ENCODE data around the gene TAC4. TPM values are rescaled to one million over a fixed set of nuclear protein-coding genes. Genes with fewer than 3 reads are reported as not detected.
A peak's percentile ranks its signal among the peaks of the same experiment; 100 is the strongest.

TAC4 gene
- not detected in 2 replicates for total RNA-seq (2014; rRNA removed; shearing (Covaris generic))
- not detected in 2 replicates for total RNA-seq (2022)
- Bru-seq, nascent RNA: not detected
- not detected for BruChase-seq, experiment 1, labeled RNA remaining after a 6-hour chase
- percentile 6 among the genes with signal in this experiment for BruChase-seq, experiment 2, labeled RNA remaining after a 2-hour chase
- long read RNA-seq, partial matches to known transcripts: 3 of 4 reads
- long read RNA-seq, other reads (novel, unspliced or antisense): 1 of 4 reads

GRCh38 chr17:49848019-49848473 is at the start of gene TAC4:
Gene TAC4 (minus strand): TSS chr17:49848069. CDS start chr17:49848017, 52 bp downstream.
- H3K9me3 ChIP-seq (ENCODE audit: low read length): no peaks in the 10 kb centered on the region
- no peak within 1 kb of the TSS for H3K27ac ChIP-seq (ENCODE audit: low read depth, low read length, poor library complexity, severe bottlenecking)
- H4K20me1 ChIP-seq (ENCODE audit: insufficient read depth, low read length): no peaks in the 10 kb centered on the region; the same call in 1 of the 2 replicates
- no peaks in the 10 kb centered on the region for H3K36me3 ChIP-seq (ENCODE audit: insufficient read depth, low read length)
- TF ChIP-seq EZH2phosphoT487 (IDR thresholded peaks at IDR 0.05; ENCODE audit: borderline replicate concordance, low read depth, low read length) (no peak), CTCF (conservative IDR thresholded peaks at IDR 0.05; ENCODE audit: low read length) (no peak)
- H3K4me2 ChIP-seq (ENCODE audit: low read length): no peak within 1 kb of the TSS
- H3K4me3 ChIP-seq (ENCODE audit: low read depth, low read length, poor library complexity, severe bottlenecking): no peak within 1 kb of the TSS
- no peaks in the 10 kb centered on the region for H3K79me2 ChIP-seq (ENCODE audit: insufficient read depth, low read depth, low read length)
- POLR2A ChIA-PET: no interaction called here
- no TSS peak for BruUV-seq (replicated peaks)
- intact Hi-C loops (cut with micrococcal nuclease; ENCODE audit: unreplicated experiment): no loop called here
- peaks cover 6% of the 10 kb centered on the region for H3K4me1 ChIP-seq (ENCODE audit: insufficient read depth, low read length, poor library complexity, severe bottlenecking)
- no peaks in the 10 kb centered on the region for H3K9me2 ChIP-seq (ENCODE audit: insufficient read depth, low read length)
- CTCF ChIA-PET (ENCODE audit: unreplicated experiment): no interaction called here
- DNase-seq (ENCODE audit: low spot score): no peak
- no peak within 1 kb of the TSS for H2AFZ ChIP-seq (ENCODE audit: low read length)

- BruUV-seq (replicated peaks): no TSS peak
- Histone ChIP-seq H3K9me2 (ENCODE audit: insufficient read depth, low read length) (no peaks in the 10 kb centered on the region), H2AFZ (ENCODE audit: low read length) (no peak overlapping the region), H3K4me1 (ENCODE audit: insufficient read depth, low read length, poor library complexity, severe bottlenecking) (no peaks in the 10 kb centered on the region), H4K20me1 (ENCODE audit: insufficient read depth, low read length) (no peaks in the 10 kb centered on the region), H3K9me3 (ENCODE audit: low read length) (no peaks in the 10 kb centered on the region), H3K36me3 (ENCODE audit: insufficient read depth, low read length) (no peaks in the 10 kb centered on the region), H3K4me2 (ENCODE audit: low read length) (no peak overlapping the region), H3K27ac (ENCODE audit: low read depth, low read length, poor library complexity, severe bottlenecking) (no peak overlapping the region), H3K79me2 (ENCODE audit: insufficient read depth, low read depth, low read length) (no peaks in the 10 kb centered on the region), H3K4me3 (ENCODE audit: low read depth, low read length, poor library complexity, severe bottlenecking) (no peak overlapping the region)
- ChIA-PET CTCF (ENCODE audit: unreplicated experiment) (no interaction called here), POLR2A (interaction anchor here (0.5 kb wide), 1 partner anchor 703 kb away, joined by 3 read pairs; no protein-coding TSS in a partner anchor)
- TF ChIP-seq EZH2phosphoT487 (IDR thresholded peaks at IDR 0.05; ENCODE audit: borderline replicate concordance, low read depth, low read length) (no peak), CTCF (conservative IDR thresholded peaks at IDR 0.05; ENCODE audit: low read length) (no peak)
- intact Hi-C loops (cut with micrococcal nuclease; ENCODE audit: unreplicated experiment): no loop called here
- DNase-seq (ENCODE audit: low spot score): no peak
Measured at GRCh38 chr17:49896860-49897259, 49.0 kb upstream of the TAC4 start.

- Histone ChIP-seq H3K9me3 (ENCODE audit: low read length) (no peaks in the 10 kb centered on the region), H4K20me1 (ENCODE audit: insufficient read depth, low read length) (no peaks in the 10 kb centered on the region), H3K79me2 (ENCODE audit: insufficient read depth, low read depth, low read length) (no peaks in the 10 kb centered on the region), H2AFZ (ENCODE audit: low read length) (no peak overlapping the region), H3K36me3 (ENCODE audit: insufficient read depth, low read length) (no peaks in the 10 kb centered on the region), H3K27ac (ENCODE audit: low read depth, low read length, poor library complexity, severe bottlenecking) (no peak overlapping the region), H3K4me2 (ENCODE audit: low read length) (no peak overlapping the region), H3K4me1 (ENCODE audit: insufficient read depth, low read length, poor library complexity, severe bottlenecking) (no peaks in the 10 kb centered on the region), H3K4me3 (ENCODE audit: low read depth, low read length, poor library complexity, severe bottlenecking) (no peak overlapping the region), H3K9me2 (ENCODE audit: insufficient read depth, low read length) (no peaks in the 10 kb centered on the region)
- intact Hi-C loops (cut with micrococcal nuclease; ENCODE audit: unreplicated experiment): no loop called here
- BruUV-seq (replicated peaks): no TSS peak
- ChIA-PET CTCF (ENCODE audit: unreplicated experiment) (no interaction called here), POLR2A (interaction anchor here (0.6 kb wide), 1 partner anchor 1669 kb away, joined by 4 read pairs; no protein-coding TSS in a partner anchor)
- no peak for TF ChIP-seq EZH2phosphoT487 (IDR thresholded peaks at IDR 0.05; ENCODE audit: borderline replicate concordance, low read depth, low read length)
- TF ChIP-seq CTCF (conservative IDR thresholded peaks at IDR 0.05; ENCODE audit: low read length): no peak
- no peak for DNase-seq (ENCODE audit: low spot score)
Measured at GRCh38 chr17:49896222-49896621, 48.4 kb upstream of the TAC4 start.
